GM21723 (cell line): ENCODE measurements around the gene SLC6A11.

Experiments used
- ATAC-seq: cut with Tn5 transposase; IDR thresholded peaks from one replicate; pipeline ENCODE4 v1.9.1; 2021; ENCODE audit warnings: mild to moderate bottlenecking, moderate library complexity; ENCODE audit not compliant: unreplicated experiment

SLC6A11 gene

DNA sequence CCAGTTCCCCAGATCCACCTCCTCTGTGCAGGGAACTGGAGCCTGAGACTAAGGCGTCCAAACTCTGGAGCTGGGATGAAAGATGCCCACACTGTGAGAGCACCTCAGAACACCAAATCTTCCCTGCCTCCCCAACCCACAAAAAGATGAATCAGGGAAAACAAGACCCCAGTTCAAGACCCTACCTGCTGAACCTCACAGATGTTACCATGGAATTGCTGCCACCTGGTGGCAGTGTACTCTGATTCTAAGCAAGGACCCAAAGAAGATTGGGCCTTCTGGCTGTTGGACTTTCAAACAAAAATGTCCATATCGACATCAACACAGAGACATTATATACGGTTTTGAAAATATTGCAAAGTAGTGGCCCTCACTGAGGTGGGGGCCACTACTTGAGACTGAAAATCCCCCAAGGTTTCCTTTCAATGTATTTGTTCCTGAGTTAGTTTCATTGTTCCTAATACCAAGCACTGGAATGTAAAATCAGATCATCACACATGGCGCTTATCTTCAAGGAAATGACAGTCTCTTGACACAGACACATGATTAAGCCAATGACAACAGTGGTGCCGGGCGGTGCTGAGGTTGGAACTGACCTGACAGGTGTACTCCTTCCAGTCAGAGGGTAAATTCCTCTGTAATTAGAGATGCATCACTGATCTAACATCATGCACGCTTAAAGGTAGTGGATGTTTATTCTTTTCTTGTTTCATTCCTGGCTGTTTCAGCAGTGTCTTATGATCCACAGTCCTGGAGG, 67.6 kb downstream of the SLC6A11 start:
- no peak for ATAC-seq

DNA sequence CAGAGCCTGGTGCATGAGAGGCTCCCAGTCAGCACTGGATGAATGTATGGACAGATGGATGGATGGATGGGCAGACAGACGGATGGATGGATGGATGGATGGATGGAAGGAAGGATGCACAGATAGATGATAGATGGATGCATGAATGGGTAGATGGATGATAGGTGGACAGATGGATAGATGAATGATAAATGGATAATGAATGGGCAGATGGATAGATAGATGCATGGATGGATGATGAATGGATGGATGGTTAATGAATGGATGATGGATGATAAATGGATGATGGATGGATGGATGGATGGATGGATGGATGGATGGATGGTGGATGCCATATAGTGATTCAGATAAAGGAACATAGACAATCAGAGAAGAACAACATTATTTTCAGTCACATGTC, 71.0 kb downstream of the SLC6A11 start:
- no peak for ATAC-seq

DNA sequence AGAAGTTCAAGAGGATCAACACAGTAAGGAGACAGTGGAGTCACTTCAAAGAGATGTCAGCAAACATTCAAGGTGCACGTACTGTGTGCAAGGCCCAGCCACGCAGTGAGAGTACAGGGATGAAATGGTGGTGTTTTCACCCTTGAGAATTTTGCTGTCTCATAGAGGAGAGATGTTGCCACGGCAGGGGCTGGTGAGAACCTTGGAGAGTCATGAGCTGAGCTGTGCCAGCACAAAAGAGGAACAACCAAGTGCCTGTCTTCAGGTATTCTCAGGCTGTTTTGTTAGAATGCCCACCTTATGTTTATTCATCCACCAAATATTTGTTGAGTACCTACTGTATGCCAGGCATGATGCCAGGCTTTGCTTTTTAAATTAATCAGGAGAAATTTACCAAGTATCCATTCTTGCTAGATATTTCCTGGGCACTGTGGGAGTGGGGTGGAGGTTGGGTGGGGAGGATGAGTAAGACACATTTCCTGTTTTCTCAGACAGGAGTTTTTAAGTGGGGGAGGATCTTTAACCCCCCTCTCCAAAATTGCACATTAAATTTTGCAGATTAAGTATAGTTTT, 72.6 kb downstream of the SLC6A11 start:
- no peak for ATAC-seq

DNA sequence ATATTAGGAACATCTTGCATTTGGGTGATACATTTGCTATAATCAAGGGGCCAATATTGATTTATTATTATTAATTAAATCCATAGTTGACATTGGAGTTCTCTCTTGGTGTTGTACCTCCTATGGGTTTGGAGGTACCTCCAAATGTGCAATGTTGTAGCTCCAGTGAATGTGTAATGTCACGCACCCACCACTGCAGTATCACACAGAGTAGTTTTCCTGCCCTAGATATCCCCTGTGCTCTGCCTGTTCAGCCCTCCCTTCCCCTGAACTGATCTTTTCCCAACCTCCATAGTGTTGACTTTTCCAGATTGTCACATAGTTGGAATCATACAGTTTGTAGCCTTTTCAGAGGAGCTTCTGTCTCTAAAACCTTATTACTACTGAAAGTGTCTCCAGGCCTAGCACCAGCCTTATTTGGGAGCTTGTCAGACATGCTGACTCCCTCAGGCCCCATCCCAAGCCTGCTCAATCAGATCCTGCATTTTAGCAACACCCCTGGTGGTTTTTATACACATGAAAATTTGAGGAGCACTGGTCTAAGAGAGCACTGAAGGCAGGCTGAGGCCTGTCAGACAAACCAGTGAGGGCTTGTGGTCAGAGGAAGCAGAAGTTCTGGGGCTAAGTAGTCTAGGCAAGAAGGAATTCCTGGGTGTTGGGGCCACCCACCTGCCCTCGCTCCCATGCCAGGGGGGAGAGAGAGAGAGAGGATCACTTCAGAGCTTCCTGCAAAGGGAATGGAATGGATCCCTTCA, 73.4 kb downstream of the SLC6A11 start:
- no peak for ATAC-seq

DNA sequence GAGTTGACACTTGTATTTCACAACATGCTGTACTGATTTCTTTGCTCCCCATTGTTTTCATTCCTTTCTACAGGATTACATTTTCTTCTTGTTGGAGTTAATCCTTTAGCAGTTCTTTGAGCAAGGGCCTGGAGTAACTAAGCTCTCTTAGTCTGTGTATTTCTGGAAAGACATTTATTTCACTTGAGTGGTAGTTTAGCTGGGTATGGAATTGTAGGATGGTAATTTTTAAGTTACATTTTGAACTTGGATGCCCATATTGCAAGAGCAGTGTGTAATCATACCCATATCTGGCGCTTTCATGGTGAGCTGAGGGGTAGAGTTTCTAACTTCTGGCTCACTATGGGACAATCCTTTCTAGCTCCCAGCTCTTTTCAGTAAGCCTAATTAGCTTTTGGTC, 74.6 kb downstream of the SLC6A11 start:
- ATAC-seq: no peak

DNA sequence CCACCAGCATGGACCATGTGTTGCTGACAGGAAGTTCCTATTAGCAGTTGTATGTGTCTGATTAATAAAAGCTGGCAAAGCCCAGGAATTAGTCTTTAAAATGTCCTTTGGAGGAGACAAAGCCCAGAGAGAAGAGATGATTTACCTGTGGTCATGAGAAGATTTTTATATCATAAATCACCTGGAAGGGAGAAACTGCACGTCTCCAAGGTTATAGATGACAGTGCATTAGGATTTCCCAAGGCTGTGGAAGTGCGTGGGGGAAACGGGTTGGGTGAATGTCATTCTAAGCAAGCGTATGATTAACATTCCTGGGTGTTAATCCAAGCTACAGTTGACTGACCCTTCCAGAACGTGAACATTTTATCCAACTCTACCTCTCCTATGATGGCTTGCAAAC, 76.6 kb downstream of the SLC6A11 start:
- ATAC-seq: no peak

DNA sequence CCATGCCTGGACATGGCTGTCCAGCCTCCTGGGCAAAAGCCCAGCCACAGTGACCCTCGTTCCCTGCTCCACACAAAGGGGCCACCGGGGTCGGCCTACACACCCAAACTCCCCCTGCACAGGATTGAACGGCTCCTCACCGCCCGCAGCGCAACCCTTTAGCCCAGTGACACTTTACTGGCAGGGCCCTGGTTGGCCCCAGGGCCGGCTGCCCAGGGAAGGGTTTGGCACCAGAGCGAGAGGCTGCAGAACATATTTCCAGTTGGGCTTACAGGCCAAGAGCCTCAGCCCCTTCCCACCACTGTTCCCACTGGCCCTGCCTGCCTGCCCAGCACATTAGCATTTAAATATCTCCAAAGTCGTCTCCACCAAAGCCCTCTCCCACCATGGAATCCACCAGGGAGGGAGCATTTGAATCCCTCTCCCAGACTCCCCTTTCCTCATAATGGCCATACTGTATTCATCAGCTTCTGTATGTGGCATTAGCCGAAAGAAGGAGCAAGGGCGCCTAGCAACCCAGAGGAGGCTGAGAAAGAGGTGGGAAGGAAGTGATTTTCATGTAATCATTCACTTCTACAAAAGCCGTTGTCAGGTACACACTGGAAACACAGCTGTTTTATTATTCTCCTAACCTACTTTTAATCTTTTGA, 85.4 kb downstream of the SLC6A11 start:
- ATAC-seq: no peak

DNA sequence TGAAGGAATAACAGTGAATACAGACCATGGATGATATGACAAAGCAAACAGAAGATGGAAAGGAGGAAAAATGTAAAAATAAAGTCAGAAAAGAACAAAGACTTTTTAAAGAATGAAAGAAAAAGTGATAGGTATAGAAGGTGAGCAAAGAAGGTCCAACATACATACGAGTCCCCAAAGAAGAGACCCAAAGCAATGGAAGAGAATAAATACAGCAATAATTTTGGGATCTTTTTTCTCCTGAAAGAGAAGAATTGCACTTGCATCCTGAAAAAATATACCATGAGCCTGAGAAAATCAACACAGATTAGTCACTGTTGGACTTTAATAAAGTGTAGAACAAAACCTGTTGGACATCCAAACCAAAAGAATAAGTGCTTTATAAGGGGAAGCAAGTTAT, 91.2 kb downstream of the SLC6A11 start:
- no peak for ATAC-seq

DNA sequence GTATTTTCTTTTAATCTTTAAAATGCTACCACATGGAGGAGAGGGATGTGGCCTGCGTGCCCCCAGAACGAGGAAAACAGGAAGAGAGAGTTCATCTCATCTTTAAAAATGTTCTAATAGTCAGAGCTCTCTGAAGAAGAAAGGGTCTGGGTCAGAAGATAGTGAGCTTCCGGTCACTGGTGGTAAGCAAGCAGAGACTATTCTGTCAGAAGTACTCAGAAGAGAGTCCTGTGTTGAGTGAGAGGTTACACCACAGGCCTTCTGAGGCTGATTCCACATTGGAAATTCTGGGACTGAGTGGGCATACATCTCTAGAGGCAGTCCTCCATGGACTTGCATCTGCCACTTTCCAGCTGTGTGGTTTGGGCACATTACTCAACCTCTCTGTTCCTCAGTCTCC, 94.3 kb downstream of the SLC6A11 start:
- no peak for ATAC-seq

DNA sequence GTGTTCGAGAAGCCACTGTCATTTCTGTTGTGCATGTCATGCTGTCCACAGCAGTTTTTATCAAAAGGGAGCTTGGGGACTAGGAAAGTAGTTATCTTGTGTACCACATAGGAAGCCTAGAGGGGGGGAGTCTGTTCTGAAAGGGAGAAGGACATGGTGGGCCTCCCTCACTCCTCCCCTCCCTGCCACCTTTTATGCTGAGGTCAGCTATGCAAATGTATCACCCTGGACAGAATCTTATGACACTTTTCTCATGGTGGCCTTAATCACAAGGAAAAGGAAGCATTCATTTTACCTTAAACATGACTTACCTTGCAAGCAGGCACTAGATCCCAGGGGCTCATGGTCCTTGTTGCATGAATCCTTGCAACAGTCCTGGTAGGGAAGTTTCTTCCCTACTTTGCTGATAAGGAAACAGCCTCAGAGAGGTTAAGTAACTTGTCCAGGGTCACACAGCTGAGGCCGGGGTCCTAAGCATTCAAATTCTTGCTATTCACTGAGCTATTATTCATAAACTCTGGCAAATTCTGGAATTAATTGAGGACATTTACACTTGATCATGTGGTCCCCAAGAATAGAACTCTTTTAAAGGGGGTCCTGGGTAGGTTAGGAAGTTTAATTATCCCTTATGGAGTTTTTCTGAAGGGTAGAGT, 95.4 kb downstream of the SLC6A11 start:
- no peak for ATAC-seq

DNA sequence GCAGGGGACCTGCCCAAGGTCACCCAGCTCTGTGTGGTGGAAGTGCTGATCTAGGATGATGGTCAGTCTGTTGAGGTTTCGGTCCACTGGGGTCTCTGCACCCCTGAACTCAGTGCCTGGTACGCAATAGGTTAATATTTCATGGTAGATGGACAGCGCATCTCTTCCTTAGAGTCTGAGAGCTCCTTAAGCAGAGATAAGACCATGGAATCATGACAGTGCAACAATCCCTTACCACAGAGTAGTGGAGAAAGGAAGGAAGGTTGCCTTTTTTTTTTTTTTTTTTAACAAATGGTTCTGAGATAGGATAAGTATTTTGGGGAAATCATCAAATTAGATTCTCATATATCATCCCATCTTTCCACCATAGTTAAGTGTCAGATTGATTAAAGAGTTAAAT, 96.8 kb downstream of the SLC6A11 start:
- ATAC-seq: no peak

DNA sequence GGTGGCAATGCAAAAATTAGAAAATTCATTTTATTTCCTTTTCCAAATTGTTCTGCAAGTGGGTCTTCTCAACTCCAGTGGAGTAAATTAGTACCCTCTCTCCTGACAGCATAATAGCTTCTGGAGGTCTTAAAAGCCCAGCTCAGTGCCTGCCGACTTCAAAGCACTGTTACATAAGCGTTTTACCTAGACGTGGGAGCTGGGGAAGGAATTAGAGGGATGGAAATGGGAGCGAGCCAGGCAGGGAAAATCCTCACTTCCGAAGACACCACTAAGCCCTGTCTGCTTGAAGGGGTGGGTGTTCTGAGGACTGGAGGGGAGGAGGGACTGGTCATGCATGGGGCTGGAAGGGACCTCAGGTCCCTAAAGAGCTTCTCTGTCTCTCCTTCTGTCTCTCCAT, 99.3 kb downstream of the SLC6A11 start:
- no peak for ATAC-seq

DNA sequence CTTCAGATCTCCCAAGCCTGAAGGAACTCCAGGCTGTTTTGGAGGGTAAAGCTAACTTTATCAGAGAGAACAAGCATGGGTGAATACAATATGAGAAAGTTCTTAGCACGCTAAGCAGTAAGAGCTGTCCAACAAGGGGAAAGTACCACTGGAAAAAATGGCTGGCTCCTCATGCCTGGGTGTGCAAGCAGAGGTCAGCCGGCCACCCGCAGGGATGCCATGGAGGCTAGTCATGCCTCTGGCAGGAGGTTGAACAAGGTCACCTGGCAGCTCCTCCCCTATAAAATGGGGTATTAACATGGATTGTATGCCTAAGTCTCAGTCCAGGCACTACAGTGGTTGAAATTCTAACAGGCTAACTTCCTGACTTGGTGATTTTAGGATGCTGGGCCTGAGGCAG, 101.1 kb downstream of the SLC6A11 start:
- ATAC-seq: no peak

DNA sequence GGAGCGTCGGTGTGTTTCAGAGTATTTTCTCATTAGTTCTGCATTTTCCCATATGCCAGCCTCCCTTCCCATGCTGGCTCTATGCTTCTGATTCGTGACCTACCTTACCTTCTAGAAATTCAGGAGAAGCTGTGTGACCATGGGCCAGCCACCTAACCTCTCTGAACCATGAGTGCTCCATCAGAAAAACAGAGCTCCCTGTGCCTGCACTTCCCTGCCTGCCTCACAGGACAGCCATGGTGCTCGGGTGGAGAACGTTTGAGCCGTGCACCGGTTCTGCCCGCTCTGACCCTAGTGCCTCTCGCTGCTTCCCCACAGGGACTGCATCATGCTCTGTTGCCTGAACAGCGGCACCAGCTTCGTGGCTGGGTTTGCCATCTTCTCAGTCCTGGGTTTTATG, 102.0 kb downstream of the SLC6A11 start:
- ATAC-seq: no peak

DNA sequence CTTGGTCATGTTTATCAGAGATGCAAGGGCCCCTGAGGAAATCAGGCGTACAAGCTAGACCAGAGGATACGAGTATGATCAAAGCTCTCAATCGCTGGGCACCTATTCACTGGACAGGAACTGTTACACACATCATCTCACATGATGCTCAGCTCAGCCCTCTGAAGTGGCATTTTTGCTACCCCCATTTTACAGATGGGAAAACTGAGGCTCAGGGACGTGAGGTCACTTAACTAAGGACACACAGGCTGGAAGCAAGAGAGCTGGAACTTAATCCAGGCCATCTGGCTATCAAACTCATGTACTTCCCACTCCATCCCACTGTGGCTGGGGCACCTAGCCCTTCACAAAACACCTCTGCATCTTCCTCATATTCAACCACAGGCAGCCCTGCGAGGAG, 103.6 kb downstream of the SLC6A11 start:
- no peak for ATAC-seq

DNA sequence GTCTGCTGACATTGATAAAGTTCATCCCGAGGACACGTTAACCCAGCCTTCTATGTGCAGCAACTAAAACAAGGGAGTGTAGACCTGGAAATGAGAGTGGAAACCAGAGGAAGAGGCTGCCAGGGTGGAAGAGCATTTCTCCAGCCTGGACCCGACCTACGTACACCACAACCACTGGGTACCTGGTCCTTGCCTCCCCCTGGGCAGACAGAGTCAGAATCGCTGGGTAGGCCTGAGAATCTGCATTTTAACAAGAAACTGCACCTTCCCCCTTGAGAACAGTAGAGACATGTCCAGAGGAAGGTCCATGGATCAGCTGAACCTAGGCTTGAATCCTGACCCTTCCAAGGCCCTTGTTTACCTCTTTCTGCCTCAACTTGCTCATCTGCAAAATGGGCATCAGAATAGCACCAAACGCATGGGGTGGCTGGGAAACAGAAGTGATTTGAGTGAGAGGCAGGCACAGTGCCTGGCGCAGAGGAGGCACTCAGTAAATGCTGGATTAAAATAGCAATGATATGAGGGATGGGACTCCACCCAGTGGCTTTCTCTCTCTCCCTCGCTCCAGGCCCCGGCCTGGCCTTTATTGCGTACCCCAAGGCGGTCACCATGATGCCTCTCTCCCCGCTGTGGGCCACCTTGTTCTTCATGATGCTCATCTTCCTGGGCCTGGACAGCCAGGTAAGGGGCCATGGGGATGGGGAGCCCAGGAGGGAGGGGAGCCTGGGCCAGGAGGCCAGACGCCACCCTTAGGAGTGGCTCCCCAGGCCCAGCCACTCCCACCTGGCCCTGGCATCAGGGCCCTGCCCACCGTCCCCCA, 109.6 kb downstream of the SLC6A11 start:
- ATAC-seq: no peak

DNA sequence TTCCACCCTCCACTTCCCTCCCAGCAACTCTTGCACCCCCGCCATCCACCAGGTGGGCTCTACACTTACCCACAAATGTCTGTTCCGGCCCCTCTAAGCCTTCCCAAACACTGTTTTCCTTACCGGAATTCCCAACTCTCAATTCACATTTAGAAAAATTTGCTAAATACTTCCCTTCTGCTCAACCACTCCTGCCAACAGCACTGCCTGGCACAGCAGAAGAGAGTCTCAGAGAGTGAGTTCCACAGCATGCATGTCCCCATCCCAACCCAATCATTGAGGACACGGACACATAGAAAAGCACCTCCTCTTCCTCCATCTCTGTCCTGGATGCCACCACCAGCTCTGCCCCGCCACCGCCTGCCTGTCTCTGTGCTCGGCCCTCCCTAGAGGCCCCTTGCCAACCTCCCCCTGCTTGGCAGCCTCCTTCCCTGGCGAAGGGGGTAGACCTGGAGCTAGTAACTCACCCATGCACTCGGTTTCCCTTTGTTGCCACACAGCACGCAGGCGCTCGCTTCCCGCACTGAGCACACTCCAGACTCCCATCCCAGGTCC, 110.3 kb downstream of the SLC6A11 start:
- no peak for ATAC-seq

DNA sequence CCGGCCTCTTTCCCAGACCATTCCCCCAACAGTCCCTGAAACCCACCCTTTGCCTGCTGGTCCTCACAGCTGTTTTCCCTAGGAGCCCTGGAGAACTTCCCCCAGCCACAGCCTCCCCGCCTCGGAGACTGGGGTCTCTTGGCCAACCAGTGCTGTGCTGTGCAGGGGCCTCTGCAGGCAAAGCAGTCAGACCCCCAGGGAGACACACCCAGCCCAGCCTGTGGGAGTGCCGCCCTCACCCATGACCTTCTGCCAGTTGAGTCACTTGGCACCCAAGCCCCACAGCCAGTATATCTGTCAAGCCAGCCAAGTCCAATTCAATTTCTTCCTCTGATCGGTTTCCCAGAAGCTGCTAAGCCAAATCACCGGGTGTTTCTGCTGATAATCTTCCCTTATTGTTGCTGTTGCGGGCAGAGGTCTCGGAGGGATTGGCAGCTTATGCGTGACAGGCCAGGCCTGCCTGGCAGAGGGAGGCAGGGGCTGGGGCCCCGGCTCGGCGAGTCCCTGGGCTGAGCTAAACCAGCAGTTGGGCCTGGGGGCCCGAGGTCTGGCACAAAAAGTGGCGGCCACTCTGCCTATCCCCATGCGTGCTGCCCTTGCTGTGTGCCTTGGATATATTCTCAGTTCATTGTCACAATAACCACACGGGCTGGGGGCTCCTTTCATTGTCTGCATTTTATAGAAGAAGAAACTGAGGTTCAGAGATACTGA, 110.9 kb downstream of the SLC6A11 start:
- ATAC-seq: no peak

DNA sequence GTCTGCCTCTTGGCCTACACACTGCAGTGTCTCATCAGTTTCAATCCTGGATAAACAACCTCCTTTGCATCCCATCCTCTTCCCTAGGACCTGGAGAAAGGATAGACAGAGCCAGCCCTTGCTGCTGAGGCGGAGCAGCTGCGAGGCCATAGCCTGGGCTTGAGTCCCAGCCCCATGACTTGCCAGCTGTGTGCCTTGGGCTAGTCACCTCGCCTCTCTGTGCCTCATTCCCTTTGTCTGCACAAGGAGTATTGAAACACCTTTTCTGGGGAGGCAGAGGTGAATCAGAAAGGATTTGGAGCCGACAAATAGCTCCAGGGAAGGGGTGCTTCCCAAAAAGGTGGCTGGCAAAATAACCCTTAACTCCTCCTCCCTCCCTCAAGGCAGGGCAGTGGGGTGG, 111.5 kb downstream of the SLC6A11 start:
- ATAC-seq: no peak
